ENCODE results near the gene LMTK2.

Gene LMTK2

DNA sequence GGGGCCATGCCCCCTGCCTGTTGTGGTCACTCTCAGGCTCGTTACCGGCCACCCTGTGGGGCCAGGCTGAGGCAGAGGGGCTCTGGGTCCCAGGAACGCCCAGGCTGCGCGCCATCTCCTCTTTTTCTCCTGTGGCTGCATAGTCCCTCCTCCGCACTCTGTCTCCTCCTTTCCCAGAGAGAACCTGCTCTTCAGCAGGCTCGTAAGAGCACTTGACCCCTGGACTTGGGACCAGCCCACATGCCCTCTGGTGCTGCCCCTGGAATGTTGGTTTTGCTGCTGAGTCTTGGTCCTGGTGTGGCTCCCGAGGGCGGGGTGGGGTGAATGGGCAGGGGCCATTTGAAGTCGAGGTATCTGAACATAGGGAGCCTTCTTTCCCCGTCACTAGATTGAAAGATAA, 98.0 kb downstream of the LMTK2 start:
- H3K27ac ChIP-seq = no peak overlapping the region
- no peak for TF ChIP-seq ZFX (IDR thresholded peaks at IDR 0.05)
- TF ChIP-seq, protein P1, sequence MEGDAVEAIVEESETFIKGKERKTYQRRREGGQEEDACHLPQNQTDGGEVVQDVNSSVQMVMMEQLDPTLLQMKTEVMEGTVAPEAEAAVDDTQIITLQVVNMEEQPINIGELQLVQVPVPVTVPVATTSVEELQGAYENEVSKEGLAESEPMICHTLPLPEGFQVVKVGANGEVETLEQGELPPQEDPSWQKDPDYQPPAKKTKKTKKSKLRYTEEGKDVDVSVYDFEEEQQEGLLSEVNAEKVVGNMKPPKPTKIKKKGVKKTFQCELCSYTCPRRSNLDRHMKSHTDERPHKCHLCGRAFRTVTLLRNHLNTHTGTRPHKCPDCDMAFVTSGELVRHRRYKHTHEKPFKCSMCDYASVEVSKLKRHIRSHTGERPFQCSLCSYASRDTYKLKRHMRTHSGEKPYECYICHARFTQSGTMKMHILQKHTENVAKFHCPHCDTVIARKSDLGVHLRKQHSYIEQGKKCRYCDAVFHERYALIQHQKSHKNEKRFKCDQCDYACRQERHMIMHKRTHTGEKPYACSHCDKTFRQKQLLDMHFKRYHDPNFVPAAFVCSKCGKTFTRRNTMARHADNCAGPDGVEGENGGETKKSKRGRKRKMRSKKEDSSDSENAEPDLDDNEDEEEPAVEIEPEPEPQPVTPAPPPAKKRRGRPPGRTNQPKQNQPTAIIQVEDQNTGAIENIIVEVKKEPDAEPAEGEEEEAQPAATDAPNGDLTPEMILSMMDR (conservative IDR thresholded peaks at IDR 0.05) = no peak

DNA sequence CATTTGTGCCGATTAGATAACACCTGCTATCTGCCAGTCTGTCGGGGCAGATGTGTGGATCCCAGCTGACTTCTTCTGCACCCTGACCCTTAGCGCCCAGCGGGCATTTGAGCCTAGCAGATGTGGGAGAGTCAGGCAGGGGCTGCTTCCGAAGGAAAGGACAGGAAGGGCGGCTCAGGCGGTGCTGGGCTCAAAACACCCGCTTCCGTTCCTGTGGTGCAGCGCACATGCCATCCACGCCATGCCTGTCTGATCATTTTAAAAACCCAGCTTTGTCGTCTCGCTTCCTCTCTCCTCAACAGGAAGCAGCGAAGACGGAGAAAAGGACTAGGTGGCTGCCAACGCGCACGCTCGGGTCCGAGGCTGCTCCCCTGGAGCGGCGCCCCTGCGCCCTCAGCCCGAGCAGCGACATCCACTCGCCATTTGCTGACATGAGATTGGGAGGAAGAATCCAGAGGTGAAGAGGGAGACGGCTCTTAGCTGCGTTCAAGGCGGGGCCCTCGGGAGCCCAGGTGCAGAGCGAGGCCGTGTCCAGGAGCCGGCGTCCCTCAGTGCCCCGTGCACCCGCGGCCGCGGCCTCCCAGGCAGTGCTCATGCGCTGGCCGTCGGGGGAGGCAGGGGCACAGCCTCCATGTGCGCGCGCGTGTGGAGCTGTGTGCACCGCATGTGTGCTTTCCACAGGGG, 98.6 kb downstream of the LMTK2 start:
- no peak for TF ChIP-seq ZFX (IDR thresholded peaks at IDR 0.05)
- TF ChIP-seq, protein P1 (conservative IDR thresholded peaks at IDR 0.05) = no peak
- H3K27ac ChIP-seq = no peak overlapping the region

DNA sequence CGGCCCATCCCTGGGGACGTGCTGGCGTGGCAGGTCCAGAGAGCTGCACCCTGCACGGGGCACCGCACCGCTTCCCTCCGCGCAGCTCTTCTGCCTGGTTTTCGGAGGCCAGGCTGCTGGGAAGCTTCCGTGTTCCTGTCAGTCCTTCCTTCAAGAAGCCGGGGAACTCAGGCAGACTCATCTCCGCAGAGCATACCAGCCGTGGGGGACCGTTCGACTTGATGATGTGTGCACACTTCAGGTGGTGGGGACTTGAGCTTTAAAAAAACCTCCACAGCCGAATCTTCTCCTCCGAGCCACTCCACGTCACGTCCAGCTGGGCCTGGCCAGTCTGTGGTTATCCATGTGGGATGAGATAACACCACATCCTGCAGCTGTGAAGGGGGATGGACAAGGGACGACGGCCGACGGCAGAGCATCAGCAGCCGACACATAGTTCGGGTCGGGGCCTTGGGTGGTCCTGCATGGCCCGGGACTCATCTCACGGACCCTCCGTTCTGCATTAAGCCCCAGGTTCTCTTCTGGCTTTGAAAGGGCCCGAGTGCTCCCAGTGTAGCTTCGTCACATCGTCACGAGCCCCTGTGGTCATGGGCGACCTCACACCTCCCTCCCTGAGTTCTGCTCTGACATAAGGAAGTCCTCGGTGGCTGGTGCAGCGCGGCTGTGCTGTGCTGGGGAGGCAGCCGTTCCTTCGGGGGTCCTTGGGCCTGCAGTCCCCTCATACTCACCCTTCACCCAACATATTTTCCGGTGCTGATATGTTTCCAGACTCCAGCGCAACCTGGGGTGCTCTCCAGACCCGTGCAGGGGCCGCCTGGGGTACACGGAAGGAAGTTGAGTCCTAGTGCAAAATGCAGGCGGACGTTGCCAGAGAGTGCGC, 100.0 kb downstream of the LMTK2 start:
- no peak overlapping the region for H3K27ac ChIP-seq
- TF ChIP-seq, protein P1 (conservative IDR thresholded peaks at IDR 0.05) = no peak
- TF ChIP-seq ZFX (IDR thresholded peaks at IDR 0.05) = no peak

DNA sequence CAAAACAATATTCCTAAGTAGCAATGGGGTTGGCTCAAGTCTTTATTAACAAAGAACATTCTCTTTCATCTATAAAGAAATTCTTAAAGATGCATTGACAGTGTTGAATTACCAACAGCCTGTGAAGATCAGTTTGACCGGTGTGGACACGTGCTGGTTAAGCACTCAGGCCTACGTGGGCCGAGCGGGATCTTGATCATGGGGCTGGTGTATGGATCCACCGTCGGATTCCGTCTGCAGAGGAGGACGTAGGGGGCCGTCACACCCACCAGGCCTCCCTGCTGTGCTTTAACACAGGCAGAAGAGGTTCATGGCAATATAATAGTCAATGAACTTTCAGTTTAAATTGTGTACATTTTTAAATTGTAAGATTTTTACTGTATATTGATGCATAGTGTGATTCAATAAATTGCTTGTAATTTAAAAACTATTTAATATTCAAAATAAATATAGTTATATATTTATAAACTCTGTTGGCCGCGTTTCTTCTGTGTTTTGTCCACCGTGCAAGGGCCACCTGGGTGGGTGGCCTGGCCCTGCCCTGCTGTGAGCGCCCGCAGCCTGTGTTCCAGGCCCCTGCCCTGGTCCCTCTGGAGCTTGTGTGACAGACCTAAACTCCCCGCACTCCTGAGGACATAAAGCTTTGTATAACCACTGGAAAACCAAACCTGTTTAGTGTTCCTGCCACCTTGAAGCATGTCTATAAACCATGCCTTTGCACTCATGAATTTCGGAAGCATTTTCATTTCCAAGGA, 102.7 kb downstream of the LMTK2 start:
- TF ChIP-seq, protein P1 (conservative IDR thresholded peaks at IDR 0.05) = no peak
- no peak for TF ChIP-seq ZFX (IDR thresholded peaks at IDR 0.05)
- no peak overlapping the region for H3K27ac ChIP-seq

DNA sequence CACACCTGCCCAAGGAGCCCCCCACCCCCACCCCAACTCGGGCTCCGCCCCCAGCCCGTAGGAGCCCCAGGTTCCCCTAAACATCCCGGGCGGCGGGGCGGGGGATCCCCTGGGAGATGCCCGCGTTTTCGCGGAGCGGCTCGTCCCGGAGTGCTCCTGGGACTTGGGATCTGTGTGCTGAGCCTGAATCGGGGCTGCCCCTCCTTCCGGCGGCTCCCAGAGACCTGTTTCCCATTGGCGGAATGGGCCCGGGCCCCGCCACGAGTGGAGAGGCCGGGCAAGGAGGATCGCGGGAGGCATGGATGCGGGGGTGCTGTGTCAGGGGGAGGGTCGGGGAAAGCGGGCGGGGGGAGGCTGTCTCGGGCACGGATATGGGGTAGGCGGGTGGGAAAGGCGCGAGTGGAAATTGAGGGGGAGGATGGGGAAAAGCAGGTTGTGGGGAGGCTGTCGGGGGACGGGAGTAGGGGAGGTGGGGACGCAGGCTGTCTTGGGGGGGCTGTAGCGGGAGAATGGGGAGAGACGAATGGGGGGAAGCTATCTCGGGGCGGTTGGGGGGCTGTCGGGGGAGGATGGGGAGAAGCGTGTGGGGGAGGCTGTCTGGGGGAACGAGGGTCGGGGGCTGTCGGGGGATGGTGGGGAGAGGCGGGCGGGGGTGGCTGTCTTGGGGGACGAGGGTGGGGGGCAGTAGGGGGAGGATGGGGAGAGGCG, 104.0 kb downstream of the LMTK2 start:
- no peak overlapping the region for H3K27ac ChIP-seq
- no peak for TF ChIP-seq ZFX (IDR thresholded peaks at IDR 0.05)
- TF ChIP-seq, protein P1 (conservative IDR thresholded peaks at IDR 0.05) = no peak

DNA sequence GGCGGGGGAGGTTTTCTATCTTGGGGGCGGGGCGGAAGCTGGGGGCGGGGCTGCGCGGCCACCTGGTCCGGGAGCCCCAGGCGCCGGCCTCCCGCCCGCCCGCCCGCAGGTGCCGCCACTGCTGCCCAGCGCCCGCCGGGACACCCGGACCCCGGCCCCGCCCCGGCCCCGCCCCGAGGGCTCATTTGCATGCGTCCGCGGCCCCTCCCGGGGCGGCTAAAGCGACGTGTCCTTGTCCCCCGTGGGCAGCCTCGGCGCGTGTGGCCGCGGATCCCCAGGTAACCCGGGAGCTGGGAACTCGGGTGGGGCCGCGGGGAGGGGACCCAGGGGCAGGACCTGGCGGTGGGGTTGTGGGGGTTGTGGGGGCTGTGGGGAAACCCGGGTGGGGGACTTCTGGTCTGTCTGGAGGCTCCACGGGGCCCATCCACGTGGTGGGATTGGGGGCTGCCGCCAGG, 104.6 kb downstream of the LMTK2 start, which contains the start of gene BHLHA15:
BHLHA15 (plus strand) TSS at position 219 of the 455 bp plus-strand sequence. CDS start 871 bp downstream, outside the sequence.
- TF ChIP-seq ZFX (IDR thresholded peaks at IDR 0.05) = no peak
- TF ChIP-seq, protein P1 (conservative IDR thresholded peaks at IDR 0.05) = no peak
- H3K27ac ChIP-seq = peak within 1 kb of the TSS; percentile 97

Data from C4-2B (cell line).